Measurements from ENCODE around the gene ANKRD39. TPM values are rescaled to one million over a fixed set of nuclear protein-coding genes. Genes with fewer than 3 reads are reported as not detected.

ANKRD39 gene
- total and polyA plus RNA-seq, 9 of the 15 experiments (the other 6 are each of a cell fraction or from before 2014, with no cell fraction given) = 8.2 to 33.1 (median 23.8) TPM

DNA sequence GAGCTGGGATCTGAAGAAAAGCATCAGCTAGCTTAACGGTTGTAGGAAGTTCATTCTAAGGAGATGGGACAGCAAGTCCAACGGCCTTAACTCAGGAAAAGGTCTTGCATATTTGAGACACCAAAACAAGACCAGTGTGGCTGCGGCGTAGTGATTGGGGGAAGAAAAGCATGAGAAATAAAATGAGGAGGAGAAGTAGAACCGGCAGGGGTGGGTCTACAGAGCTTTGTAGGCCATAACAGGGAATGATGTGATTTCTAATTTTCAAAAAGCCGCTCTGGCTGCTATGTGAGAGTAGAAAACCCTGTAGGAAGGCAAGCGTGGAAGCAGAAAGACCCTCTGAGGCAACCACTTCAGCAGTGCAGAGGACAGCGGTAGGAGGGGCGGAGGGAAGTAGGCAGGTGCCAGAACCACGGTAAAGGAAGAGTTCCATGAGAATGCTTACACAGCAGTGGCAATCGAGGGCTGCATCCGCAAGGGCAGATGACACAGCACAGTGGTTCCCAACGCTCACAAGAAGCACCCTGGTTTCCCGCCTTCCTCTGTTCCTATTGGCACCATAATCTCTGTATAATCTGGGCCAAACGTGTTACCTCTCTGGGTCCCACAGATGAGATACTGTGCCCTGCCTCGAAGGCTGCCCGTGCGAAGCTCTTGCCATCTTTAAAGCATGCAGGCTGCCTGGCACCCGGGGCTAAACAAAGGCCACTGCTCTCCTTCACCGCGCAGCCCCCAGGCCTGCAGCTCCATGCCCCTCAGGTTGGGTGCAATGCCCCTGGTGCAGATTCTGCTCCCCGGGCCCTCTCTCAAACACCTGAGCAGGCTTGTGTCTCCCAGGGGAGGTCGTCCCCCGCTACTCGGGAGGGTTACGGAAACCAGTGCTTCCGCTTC lies 795 bp downstream of the ANKRD39 start (continued):
- TF ChIP-seq, protein P1, sequence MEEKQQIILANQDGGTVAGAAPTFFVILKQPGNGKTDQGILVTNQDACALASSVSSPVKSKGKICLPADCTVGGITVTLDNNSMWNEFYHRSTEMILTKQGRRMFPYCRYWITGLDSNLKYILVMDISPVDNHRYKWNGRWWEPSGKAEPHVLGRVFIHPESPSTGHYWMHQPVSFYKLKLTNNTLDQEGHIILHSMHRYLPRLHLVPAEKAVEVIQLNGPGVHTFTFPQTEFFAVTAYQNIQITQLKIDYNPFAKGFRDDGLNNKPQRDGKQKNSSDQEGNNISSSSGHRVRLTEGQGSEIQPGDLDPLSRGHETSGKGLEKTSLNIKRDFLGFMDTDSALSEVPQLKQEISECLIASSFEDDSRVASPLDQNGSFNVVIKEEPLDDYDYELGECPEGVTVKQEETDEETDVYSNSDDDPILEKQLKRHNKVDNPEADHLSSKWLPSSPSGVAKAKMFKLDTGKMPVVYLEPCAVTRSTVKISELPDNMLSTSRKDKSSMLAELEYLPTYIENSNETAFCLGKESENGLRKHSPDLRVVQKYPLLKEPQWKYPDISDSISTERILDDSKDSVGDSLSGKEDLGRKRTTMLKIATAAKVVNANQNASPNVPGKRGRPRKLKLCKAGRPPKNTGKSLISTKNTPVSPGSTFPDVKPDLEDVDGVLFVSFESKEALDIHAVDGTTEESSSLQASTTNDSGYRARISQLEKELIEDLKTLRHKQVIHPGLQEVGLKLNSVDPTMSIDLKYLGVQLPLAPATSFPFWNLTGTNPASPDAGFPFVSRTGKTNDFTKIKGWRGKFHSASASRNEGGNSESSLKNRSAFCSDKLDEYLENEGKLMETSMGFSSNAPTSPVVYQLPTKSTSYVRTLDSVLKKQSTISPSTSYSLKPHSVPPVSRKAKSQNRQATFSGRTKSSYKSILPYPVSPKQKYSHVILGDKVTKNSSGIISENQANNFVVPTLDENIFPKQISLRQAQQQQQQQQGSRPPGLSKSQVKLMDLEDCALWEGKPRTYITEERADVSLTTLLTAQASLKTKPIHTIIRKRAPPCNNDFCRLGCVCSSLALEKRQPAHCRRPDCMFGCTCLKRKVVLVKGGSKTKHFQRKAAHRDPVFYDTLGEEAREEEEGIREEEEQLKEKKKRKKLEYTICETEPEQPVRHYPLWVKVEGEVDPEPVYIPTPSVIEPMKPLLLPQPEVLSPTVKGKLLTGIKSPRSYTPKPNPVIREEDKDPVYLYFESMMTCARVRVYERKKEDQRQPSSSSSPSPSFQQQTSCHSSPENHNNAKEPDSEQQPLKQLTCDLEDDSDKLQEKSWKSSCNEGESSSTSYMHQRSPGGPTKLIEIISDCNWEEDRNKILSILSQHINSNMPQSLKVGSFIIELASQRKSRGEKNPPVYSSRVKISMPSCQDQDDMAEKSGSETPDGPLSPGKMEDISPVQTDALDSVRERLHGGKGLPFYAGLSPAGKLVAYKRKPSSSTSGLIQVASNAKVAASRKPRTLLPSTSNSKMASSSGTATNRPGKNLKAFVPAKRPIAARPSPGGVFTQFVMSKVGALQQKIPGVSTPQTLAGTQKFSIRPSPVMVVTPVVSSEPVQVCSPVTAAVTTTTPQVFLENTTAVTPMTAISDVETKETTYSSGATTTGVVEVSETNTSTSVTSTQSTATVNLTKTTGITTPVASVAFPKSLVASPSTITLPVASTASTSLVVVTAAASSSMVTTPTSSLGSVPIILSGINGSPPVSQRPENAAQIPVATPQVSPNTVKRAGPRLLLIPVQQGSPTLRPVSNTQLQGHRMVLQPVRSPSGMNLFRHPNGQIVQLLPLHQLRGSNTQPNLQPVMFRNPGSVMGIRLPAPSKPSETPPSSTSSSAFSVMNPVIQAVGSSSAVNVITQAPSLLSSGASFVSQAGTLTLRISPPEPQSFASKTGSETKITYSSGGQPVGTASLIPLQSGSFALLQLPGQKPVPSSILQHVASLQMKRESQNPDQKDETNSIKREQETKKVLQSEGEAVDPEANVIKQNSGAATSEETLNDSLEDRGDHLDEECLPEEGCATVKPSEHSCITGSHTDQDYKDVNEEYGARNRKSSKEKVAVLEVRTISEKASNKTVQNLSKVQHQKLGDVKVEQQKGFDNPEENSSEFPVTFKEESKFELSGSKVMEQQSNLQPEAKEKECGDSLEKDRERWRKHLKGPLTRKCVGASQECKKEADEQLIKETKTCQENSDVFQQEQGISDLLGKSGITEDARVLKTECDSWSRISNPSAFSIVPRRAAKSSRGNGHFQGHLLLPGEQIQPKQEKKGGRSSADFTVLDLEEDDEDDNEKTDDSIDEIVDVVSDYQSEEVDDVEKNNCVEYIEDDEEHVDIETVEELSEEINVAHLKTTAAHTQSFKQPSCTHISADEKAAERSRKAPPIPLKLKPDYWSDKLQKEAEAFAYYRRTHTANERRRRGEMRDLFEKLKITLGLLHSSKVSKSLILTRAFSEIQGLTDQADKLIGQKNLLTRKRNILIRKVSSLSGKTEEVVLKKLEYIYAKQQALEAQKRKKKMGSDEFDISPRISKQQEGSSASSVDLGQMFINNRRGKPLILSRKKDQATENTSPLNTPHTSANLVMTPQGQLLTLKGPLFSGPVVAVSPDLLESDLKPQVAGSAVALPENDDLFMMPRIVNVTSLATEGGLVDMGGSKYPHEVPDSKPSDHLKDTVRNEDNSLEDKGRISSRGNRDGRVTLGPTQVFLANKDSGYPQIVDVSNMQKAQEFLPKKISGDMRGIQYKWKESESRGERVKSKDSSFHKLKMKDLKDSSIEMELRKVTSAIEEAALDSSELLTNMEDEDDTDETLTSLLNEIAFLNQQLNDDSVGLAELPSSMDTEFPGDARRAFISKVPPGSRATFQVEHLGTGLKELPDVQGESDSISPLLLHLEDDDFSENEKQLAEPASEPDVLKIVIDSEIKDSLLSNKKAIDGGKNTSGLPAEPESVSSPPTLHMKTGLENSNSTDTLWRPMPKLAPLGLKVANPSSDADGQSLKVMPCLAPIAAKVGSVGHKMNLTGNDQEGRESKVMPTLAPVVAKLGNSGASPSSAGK (IDR thresholded peaks at IDR 0.05) = 0 out of 2 replicates have a peak, but pooled peaks have one; percentile 27
- TF ChIP-seq ZNF224 (CRISPR knock-in tag; IDR thresholded peaks at IDR 0.05) = no peak
- TF ChIP-seq ZNF354B (CRISPR knock-in tag; IDR thresholded peaks at IDR 0.05) = no peak
- 0 out of 2 replicates have a peak, but pooled peaks have one; percentile 12 for TF ChIP-seq SMC3 (conservative IDR thresholded peaks at IDR 0.05; ENCODE audit: insufficient read depth, low read depth, low read length)
- TF ChIP-seq, protein P2, sequence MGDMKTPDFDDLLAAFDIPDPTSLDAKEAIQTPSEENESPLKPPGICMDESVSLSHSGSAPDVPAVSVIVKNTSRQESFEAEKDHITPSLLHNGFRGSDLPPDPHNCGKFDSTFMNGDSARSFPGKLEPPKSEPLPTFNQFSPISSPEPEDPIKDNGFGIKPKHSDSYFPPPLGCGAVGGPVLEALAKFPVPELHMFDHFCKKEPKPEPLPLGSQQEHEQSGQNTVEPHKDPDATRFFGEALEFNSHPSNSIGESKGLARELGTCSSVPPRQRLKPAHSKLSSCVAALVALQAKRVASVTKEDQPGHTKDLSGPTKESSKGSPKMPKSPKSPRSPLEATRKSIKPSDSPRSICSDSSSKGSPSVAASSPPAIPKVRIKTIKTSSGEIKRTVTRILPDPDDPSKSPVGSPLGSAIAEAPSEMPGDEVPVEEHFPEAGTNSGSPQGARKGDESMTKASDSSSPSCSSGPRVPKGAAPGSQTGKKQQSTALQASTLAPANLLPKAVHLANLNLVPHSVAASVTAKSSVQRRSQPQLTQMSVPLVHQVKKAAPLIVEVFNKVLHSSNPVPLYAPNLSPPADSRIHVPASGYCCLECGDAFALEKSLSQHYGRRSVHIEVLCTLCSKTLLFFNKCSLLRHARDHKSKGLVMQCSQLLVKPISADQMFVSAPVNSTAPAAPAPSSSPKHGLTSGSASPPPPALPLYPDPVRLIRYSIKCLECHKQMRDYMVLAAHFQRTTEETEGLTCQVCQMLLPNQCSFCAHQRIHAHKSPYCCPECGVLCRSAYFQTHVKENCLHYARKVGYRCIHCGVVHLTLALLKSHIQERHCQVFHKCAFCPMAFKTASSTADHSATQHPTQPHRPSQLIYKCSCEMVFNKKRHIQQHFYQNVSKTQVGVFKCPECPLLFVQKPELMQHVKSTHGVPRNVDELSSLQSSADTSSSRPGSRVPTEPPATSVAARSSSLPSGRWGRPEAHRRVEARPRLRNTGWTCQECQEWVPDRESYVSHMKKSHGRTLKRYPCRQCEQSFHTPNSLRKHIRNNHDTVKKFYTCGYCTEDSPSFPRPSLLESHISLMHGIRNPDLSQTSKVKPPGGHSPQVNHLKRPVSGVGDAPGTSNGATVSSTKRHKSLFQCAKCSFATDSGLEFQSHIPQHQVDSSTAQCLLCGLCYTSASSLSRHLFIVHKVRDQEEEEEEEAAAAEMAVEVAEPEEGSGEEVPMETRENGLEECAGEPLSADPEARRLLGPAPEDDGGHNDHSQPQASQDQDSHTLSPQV (IDR thresholded peaks at IDR 0.05) = peak; percentile 36; the same call in 1 of the 2 replicates
- peak; percentile 16; the same call in 1 of the 2 replicates for TF ChIP-seq CTBP1 (IDR thresholded peaks at IDR 0.05; ENCODE audit: borderline replicate concordance)
- peak; percentile 91 to 92 for TF ChIP-seq E2F6 (IDR thresholded peaks at IDR 0.05; ENCODE audit: borderline replicate concordance in 1 of 2, extremely low read depth in 1 of 2, insufficient read depth in 1 of 2, insufficient read length in 1 of 2, low read depth in 1 of 2, low read length in 1 of 2, poor library complexity in 1 of 2, severe bottlenecking in 1 of 2)
- no peak for TF ChIP-seq SP1 (CRISPR knock-in tag; IDR thresholded peaks at IDR 0.05)
- peak; percentile 57; the same call in 1 of the 2 replicates for TF ChIP-seq MAFF (IDR thresholded peaks at IDR 0.05; ENCODE audit: low read length)

Data from K562 (cell line).